Body of pancreas (tissue), 4 donors: ENCODE measurements around the gene EIF4G2.
A peak's percentile ranks its signal among the peaks of the same experiment; 100 is the strongest.

Experiments
- CTCF ChIP-seq, 7 experiments: fragments of 450-650 bp in 4 of 7; fragments of 200-600 bp in 3 of 7; sonication (generic) in 3 of 7; IDR thresholded peaks; one replicate each; pipeline ENCODE4 v1.5.1; 2016 to 2019; ENCODE audit warnings: antibody characterized with exemption in 7 of 7
- POLR2A ChIP-seq, 3 donors: fragments of 450-650 bp; IDR thresholded peaks; one replicate each; pipeline ENCODE4 v1.6.1; 2016; ENCODE audit warnings: antibody characterized with exemption in 3 of 3, mild to moderate bottlenecking in 2 of 3

GRCh38 chr11:10808553-10809372, at the start of gene EIF4G2:
- TF ChIP-seq CTCF (IDR thresholded peaks at IDR 0.05) (no peak), POLR2A (IDR thresholded peaks at IDR 0.05) (peak; percentile 99 to 100 (median 100))
